Thoracic aorta endothelial cell (primary cell): ENCODE data around the gene OR4N5. TPM values are rescaled to one million over a fixed set of nuclear protein-coding genes. Genes with fewer than 3 reads are reported as not detected.

ENCODE experiments used
- small RNA-seq: library from RNA; depleted of rRNA; stranded (forward); fragments of <200 nt; gene quantifications from one replicate; pipeline ENCODE3, GENCODE V24; 2012
- total RNA-seq: library from RNA; depleted of rRNA; stranded (reverse); fragments of >200 nt; gene quantifications from 2 replicates; pipeline ENCODE4 v1.2.3, GENCODE V29; 2012

OR4N5 gene
- not detected in 2 replicates for total RNA-seq

GRCh38 chr14:20138520-20138919 is at the start of gene OR4N5:
Gene OR4N5, plus strand, starts transcription at chr14:20138820. Its CDS starts 4,916 bp downstream, at chr14:20143736.

GRCh38 chr14:20110438-20110837 is 28.2 kb upstream of the OR4N5 start, which contains the start of gene OR4K17:
Gene OR4K17, plus strand, starts transcription at chr14:20110739. Its CDS starts 6,761 bp downstream, at chr14:20117500.

GRCh38 chr14:20190596-20190995 is 52.0 kb downstream of the OR4N5 start, which contains the start of gene OR11G2:
Gene OR11G2, plus strand, starts transcription at chr14:20190896. Its CDS starts 6,542 bp downstream, at chr14:20197438.

Small RNA genes within 50 kb of the gene (small RNA-seq; reads per million reads assigned to genes)
- not detected for gene GTF2IP22
- gene RNA5SP380: not detected

Other genes starting within 250 kb of the OR4N5 start
- not detected in 2 replicates for gene OR4K5, start 218.2 kb upstream of the OR4N5 start, total RNA-seq
- gene OR4K1, start 207.9 kb upstream of the OR4N5 start, total RNA-seq: not detected in 2 replicates
- not detected in 2 replicates for gene OR4K15, start 163.2 kb upstream of the OR4N5 start, total RNA-seq
- not detected in 2 replicates for gene OR4Q2, start 136.7 kb upstream of the OR4N5 start, total RNA-seq
- gene OR4K14, start 119.5 kb upstream of the OR4N5 start, total RNA-seq: not detected in 2 replicates
- not detected in 2 replicates for gene OR4K13, start 102.8 kb upstream of the OR4N5 start, total RNA-seq
- gene OR4L1, start 78.8 kb upstream of the OR4N5 start, total RNA-seq: not detected in 2 replicates
- not detected in 2 replicates for gene OR4K17, start 28.1 kb upstream of the OR4N5 start, total RNA-seq
- gene OR11G2, start 52.1 kb downstream of the OR4N5 start, total RNA-seq: not detected in 2 replicates
- gene OR11H6, start 84.9 kb downstream of the OR4N5 start, total RNA-seq: not detected in 2 replicates
- gene OR11H7, start 90.2 kb downstream of the OR4N5 start, total RNA-seq: not detected in 2 replicates
- not detected in 2 replicates for gene OR11H4, start 100.5 kb downstream of the OR4N5 start, total RNA-seq
- 17.7 and 28.3 TPM in 2 replicates for gene TTC5, start 167.1 kb downstream of the OR4N5 start, total RNA-seq
- gene CCNB1IP1, start 194.5 kb downstream of the OR4N5 start, total RNA-seq: 35.2 and 41.4 TPM in 2 replicates
- gene PARP2, start 204.8 kb downstream of the OR4N5 start, total RNA-seq: 21.3 and 22.3 TPM in 2 replicates